Testis (tissue), 2 donors: ENCODE measurements around the gene ICE2.

Experiments used
- POLR2A ChIP-seq: fragments of 450-650 bp; IDR thresholded peaks from one replicate; pipeline ENCODE4 v1.6.1; 2017; ENCODE audit warnings: antibody characterized with exemption, mild to moderate bottlenecking, moderate library complexity
- TF ChIP-seq, protein P1 (sequence below), 3 experiments: fragments of 450-650 bp in 2 of 3; fragments of 200-600 bp in 1 of 3; sonication (generic) in 1 of 3; IDR thresholded peaks; one replicate each; pipeline ENCODE4 v1.5.1; 2016 to 2019; ENCODE audit warnings: antibody characterized with exemption in 3 of 3, mild to moderate bottlenecking in 2 of 3, moderate library complexity in 1 of 3

DNA sequence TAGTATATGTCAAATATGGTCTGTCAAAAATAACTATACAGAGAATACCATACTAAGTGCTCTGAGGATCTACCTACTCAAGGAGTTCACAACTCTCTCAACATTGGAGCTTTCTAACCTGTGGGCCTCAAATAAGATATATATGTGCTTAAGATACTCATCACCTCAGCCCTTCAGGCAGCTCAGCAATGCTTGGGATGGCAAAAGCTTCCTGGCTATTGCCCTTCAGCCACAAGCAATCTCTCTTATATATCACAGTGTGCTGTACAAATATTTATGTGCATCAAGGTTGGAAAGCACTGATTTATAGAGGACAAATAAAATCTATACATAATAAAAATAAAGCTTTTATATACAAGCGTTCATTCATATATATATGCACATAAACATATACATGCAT is 40.3 kb downstream of the ICE2 start:
- TF ChIP-seq, protein P1, sequence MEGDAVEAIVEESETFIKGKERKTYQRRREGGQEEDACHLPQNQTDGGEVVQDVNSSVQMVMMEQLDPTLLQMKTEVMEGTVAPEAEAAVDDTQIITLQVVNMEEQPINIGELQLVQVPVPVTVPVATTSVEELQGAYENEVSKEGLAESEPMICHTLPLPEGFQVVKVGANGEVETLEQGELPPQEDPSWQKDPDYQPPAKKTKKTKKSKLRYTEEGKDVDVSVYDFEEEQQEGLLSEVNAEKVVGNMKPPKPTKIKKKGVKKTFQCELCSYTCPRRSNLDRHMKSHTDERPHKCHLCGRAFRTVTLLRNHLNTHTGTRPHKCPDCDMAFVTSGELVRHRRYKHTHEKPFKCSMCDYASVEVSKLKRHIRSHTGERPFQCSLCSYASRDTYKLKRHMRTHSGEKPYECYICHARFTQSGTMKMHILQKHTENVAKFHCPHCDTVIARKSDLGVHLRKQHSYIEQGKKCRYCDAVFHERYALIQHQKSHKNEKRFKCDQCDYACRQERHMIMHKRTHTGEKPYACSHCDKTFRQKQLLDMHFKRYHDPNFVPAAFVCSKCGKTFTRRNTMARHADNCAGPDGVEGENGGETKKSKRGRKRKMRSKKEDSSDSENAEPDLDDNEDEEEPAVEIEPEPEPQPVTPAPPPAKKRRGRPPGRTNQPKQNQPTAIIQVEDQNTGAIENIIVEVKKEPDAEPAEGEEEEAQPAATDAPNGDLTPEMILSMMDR (IDR thresholded peaks at IDR 0.05), result no peak
- TF ChIP-seq POLR2A, result no peak
